Measurements from ENCODE around the gene ALDH1L1. TPM values are rescaled to one million over a fixed set of nuclear protein-coding genes. Genes with fewer than 3 reads are reported as not detected.

ALDH1L1 gene
- total and polyA plus RNA-seq, 2 of the 13 experiments (the other 11 are each of a cell fraction or from before 2014, with no cell fraction given): 11.2 to 28.7 TPM

GRCh38 chr3:126113238-126113555 lies 67.2 kb downstream of the ALDH1L1 start:
- H3K4me2 ChIP-seq (ENCODE audit: low read depth, low read length): no peak overlapping the region

More at GRCh38 chr3:126113238-126113555, 67.2 kb downstream of the ALDH1L1 start:
- Histone ChIP-seq H3K4me3 (replicated peaks in 1 of 3; ENCODE audit: insufficient read depth in 1 of 3, low read depth in 2 of 3, low read length in 3 of 3) (no peak overlapping the region), H2AFZ (ENCODE audit: low read length) (no peak overlapping the region), H3K4me1 (ENCODE audit: insufficient read depth, low read length) (no peaks in the 10 kb centered on the region), H3K79me2 (ENCODE audit: insufficient read depth, low read length) (no peaks in the 10 kb centered on the region), H3K9me3 (ENCODE audit: low read length) (no peaks in the 10 kb centered on the region), H3K27me3 (ENCODE audit: control insufficient read depth in 1 of 2, insufficient read depth in 2 of 2, low read length in 2 of 2) (no peaks in the 10 kb centered on the region), H3K36me3 (replicated peaks in 1 of 2; ENCODE audit: control insufficient read depth in 1 of 2, insufficient read depth in 2 of 2, low read length in 2 of 2) (peaks cover 9 to 14% of the 10 kb centered on the region in 2 experiments; a peak in 2 of 5 replicates), H4K20me1 (ENCODE audit: insufficient read depth, low read length) (no peaks in the 10 kb centered on the region), H3K9ac (ENCODE audit: insufficient read depth, low read depth, low read length) (no peak overlapping the region), H3K27ac (ENCODE audit: extremely low read length, insufficient read depth, low read length) (no peak overlapping the region)
- 92% methylated on average over 4 of the region's 6 CpGs for WGBS (ENCODE audit: low lambda C conversion rate)
- CTCF ChIA-PET (ENCODE audit: low intra/inter-chr PET ratio, low total read pairs): no interaction called here
- in situ Hi-C loops (cut with HindIII; ENCODE audit: extremely low pct_ligation_motif_present, low pct_unique_long_range_greater_than_20kb) (no loop called here), intact Hi-C loops (cut with micrococcal nuclease; ENCODE audit: unreplicated experiment) (loop anchor here (10.0 kb wide), 1 partner anchor 138 kb away; no protein-coding TSS in a partner anchor)
- ATAC-seq (no peak), DNase-seq (ENCODE audit: low spot score) (no peak), FAIRE-seq (no peak)
- TF ChIP-seq ZMYM2 (CRISPR knock-in tag; IDR thresholded peaks at IDR 0.05): no peak
- no peak for TF ChIP-seq CHCHD3 (CRISPR knock-in tag; IDR thresholded peaks at IDR 0.05)
- no peak for TF ChIP-seq E2F2 (CRISPR knock-in tag; IDR thresholded peaks at IDR 0.05; ENCODE audit: borderline replicate concordance)
- TF ChIP-seq KDM5A (IDR thresholded peaks at IDR 0.05; ENCODE audit: borderline replicate concordance, low read length): no peak
- no peak for TF ChIP-seq ZHX1 (CRISPR knock-in tag; IDR thresholded peaks at IDR 0.05; ENCODE audit: low read depth)
- no peak for TF ChIP-seq SNAPC5 (CRISPR knock-in tag; IDR thresholded peaks at IDR 0.05; ENCODE audit: borderline replicate concordance)
- TF ChIP-seq AGO2 (optimal IDR thresholded peaks at IDR 0.05; ENCODE audit: low read depth, low read length): no peak
- no peak for TF ChIP-seq SP1 (IDR thresholded peaks at IDR 0.05)
- no peak for TF ChIP-seq SP1 (CRISPR knock-in tag; IDR thresholded peaks at IDR 0.05)
- no peak for TF ChIP-seq ZNF569 (CRISPR knock-in tag; IDR thresholded peaks at IDR 0.05; ENCODE audit: borderline replicate concordance)
- TF ChIP-seq HCFC1 (IDR thresholded peaks at IDR 0.05; ENCODE audit: low read depth, low read length): no peak
- TF ChIP-seq TRIM22 (IDR thresholded peaks at IDR 0.05): no peak
- no peak for TF ChIP-seq HNF4G (IDR thresholded peaks at IDR 0.05; ENCODE audit: borderline replicate concordance, low read depth, low read length)
- TF ChIP-seq HNF4G (CRISPR knock-in tag; IDR thresholded peaks at IDR 0.05; ENCODE audit: borderline replicate concordance, low read depth): no peak
- TF ChIP-seq ZKSCAN5 (CRISPR knock-in tag; IDR thresholded peaks at IDR 0.05): no peak
- no peak for TF ChIP-seq TCF7 (IDR thresholded peaks at IDR 0.05; ENCODE audit: low read depth)
- TF ChIP-seq CEBPZ (IDR thresholded peaks at IDR 0.05; ENCODE audit: low read length): no peak
- TF ChIP-seq ZNF562 (CRISPR knock-in tag; IDR thresholded peaks at IDR 0.05; ENCODE audit: borderline replicate concordance): no peak
- BruUV-seq (replicated peaks): no TSS peak
- POLR2A ChIA-PET: no interaction called here

All from HepG2 (cell line).